Peyer's patch (tissue), 4 donors: ENCODE measurements around the gene ST8SIA5. TPM values are rescaled to one million over a fixed set of nuclear protein-coding genes. Genes with fewer than 3 reads are reported as not detected.

Experiments used
- DNase-seq, 3 donors: peaks; one replicate each; pipeline ENCODE4 v3.0.0-alpha.2; 2017 to 2019
- H3K27ac ChIP-seq, 4 donors: fragments of 200-600 bp; sonication (generic); one replicate each; pipeline ENCODE4 v1.5.1; 2016 to 2019
- H3K27me3 ChIP-seq, 2 donors: fragments of 200-600 bp; sonication (generic); one replicate each; pipeline ENCODE4 v1.5.1; 2019
- H3K36me3 ChIP-seq, 3 donors: fragments of 200-600 bp; sonication (generic); one replicate each; pipeline ENCODE4 v1.5.1; 2016 to 2019
- H3K4me1 ChIP-seq, 4 donors: fragments of 200-600 bp; sonication (generic); one replicate each; pipeline ENCODE4 v1.5.1; 2016 to 2019
- H3K4me3 ChIP-seq, 4 donors: fragments of 200-600 bp; sonication (generic); 1 replicate in 3 of 4; 2 replicates in 1 of 4; pipeline ENCODE4 v1.5.1; 2016 to 2019; ENCODE audit warnings: mild to moderate bottlenecking in 1 of 4
- H3K9me3 ChIP-seq, 4 donors: fragments of 200-600 bp; sonication (generic); one replicate each; pipeline ENCODE4 v1.5.1; 2016 to 2019; ENCODE audit warnings: mild to moderate bottlenecking in 1 of 4
- POLR2A ChIP-seq, 2 donors: fragments of 450-650 bp; IDR thresholded peaks; one replicate each; pipeline ENCODE4 v1.5.1; 2017; ENCODE audit warnings: antibody characterized with exemption in 2 of 2, mild to moderate bottlenecking in 2 of 2, moderate library complexity in 2 of 2
- total RNA-seq, 4 donors: library from RNA; depleted of rRNA; stranded (reverse); fragments of >200 nt; gene quantifications; one replicate each; pipeline ENCODE4 v1.1.0, GENCODE V29; 2016
- TF ChIP-seq, protein P1 (sequence below), 6 experiments: fragments of 450-650 bp in 4 of 6; fragments of 200-600 bp in 2 of 6; sonication (generic) in 1 of 6; IDR thresholded peaks; one replicate each; pipeline ENCODE4 v1.5.1; 2017 to 2019; ENCODE audit warnings: antibody characterized with exemption in 6 of 6, mild to moderate bottlenecking in 3 of 6, moderate library complexity in 1 of 6

The ST8SIA5 gene
- total RNA-seq, 4 donors from 2014 or later: under 0.01 to 0.09 TPM; not detected in 2

- DNase-seq: no peak
- no peaks in the 10 kb centered on the region for H3K9me3 ChIP-seq
- TF ChIP-seq POLR2A (IDR thresholded peaks at IDR 0.05): no peak
- TF ChIP-seq, protein P1, sequence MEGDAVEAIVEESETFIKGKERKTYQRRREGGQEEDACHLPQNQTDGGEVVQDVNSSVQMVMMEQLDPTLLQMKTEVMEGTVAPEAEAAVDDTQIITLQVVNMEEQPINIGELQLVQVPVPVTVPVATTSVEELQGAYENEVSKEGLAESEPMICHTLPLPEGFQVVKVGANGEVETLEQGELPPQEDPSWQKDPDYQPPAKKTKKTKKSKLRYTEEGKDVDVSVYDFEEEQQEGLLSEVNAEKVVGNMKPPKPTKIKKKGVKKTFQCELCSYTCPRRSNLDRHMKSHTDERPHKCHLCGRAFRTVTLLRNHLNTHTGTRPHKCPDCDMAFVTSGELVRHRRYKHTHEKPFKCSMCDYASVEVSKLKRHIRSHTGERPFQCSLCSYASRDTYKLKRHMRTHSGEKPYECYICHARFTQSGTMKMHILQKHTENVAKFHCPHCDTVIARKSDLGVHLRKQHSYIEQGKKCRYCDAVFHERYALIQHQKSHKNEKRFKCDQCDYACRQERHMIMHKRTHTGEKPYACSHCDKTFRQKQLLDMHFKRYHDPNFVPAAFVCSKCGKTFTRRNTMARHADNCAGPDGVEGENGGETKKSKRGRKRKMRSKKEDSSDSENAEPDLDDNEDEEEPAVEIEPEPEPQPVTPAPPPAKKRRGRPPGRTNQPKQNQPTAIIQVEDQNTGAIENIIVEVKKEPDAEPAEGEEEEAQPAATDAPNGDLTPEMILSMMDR (IDR thresholded peaks at IDR 0.05): no peak
Measured at GRCh38 chr18:46696702-46697101, 60.2 kb downstream of the ST8SIA5 start.

GRCh38 chr18:46696268-46696667, 60.6 kb downstream of the ST8SIA5 start:
- H3K27ac ChIP-seq: no peak overlapping the region
- no peaks in the 10 kb centered on the region for H3K9me3 ChIP-seq
- TF ChIP-seq, protein P1 (IDR thresholded peaks at IDR 0.05): no peak
- no peak for TF ChIP-seq POLR2A (IDR thresholded peaks at IDR 0.05)
- H3K4me1 ChIP-seq: no peaks in the 10 kb centered on the region
- H3K4me3 ChIP-seq: no peak overlapping the region
- H3K27me3 ChIP-seq: no peaks in the 10 kb centered on the region
- no peak for DNase-seq
- H3K36me3 ChIP-seq: no peaks in the 10 kb centered on the region

More at GRCh38 chr18:46696702-46697101, 60.2 kb downstream of the ST8SIA5 start:
- no peaks in the 10 kb centered on the region for H3K27me3 ChIP-seq
- no peaks in the 10 kb centered on the region for H3K36me3 ChIP-seq
- H3K4me1 ChIP-seq: no peaks in the 10 kb centered on the region
- no peak overlapping the region for H3K4me3 ChIP-seq
- H3K27ac ChIP-seq: no peak overlapping the region

GRCh38 chr18:46693996-46694395, 62.9 kb downstream of the ST8SIA5 start:
- DNase-seq: no peak
- Histone ChIP-seq H3K36me3 (no peaks in the 10 kb centered on the region), H3K4me3 (no peak overlapping the region), H3K27me3 (no peaks in the 10 kb centered on the region), H3K4me1 (no peaks in the 10 kb centered on the region), H3K9me3 (no peaks in the 10 kb centered on the region), H3K27ac (no peak overlapping the region)
- TF ChIP-seq POLR2A (IDR thresholded peaks at IDR 0.05): no peak
- TF ChIP-seq, protein P1 (IDR thresholded peaks at IDR 0.05): no peak

GRCh38 chr18:46688853-46689525, 67.9 kb downstream of the ST8SIA5 start:
- no peak overlapping the region for H3K4me3 ChIP-seq
- no peaks in the 10 kb centered on the region for H3K9me3 ChIP-seq
- no peaks in the 10 kb centered on the region for H3K36me3 ChIP-seq
- no peak overlapping the region for H3K27ac ChIP-seq
- no peaks in the 10 kb centered on the region for H3K27me3 ChIP-seq
- no peaks in the 10 kb centered on the region for H3K4me1 ChIP-seq
- TF ChIP-seq, protein P1 (IDR thresholded peaks at IDR 0.05): no peak
- no peak for TF ChIP-seq POLR2A (IDR thresholded peaks at IDR 0.05)
- DNase-seq: no peak

DNA sequence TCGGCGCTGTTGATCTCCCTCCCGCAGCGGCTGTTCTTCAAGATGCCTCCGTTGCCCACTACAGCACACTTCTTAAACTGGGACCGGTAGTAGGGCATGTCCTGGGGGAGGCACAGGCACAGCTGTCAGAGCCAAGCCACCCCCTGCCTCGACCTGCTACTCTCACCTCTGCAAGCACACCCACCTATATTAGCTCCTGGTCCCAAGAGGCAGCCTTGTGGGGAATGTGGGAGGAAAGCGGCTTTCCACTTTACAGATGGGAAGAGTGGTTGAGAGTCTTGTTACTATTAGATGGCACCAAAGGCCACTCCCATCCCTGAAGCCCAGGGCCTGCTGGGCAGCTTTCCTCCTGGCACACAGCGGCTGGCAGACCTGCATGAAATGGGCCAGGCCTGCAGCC, 70.7 kb downstream of the ST8SIA5 start:
- Histone ChIP-seq H3K4me3 (no peak overlapping the region), H3K9me3 (no peaks in the 10 kb centered on the region), H3K4me1 (no peaks in the 10 kb centered on the region), H3K27me3 (no peaks in the 10 kb centered on the region), H3K36me3 (no peaks in the 10 kb centered on the region), H3K27ac (no peak overlapping the region)
- TF ChIP-seq, protein P1 (IDR thresholded peaks at IDR 0.05): no peak
- TF ChIP-seq POLR2A (IDR thresholded peaks at IDR 0.05): no peak
- DNase-seq: no peak
